Kidney epithelial cell (primary cell): ENCODE data around the gene PNMA8C. TPM values are rescaled to one million over a fixed set of nuclear protein-coding genes. Genes with fewer than 3 reads are reported as not detected.

ENCODE experiments used
- DNase-seq: peaks from one replicate; pipeline ENCODE4 v3.0.0-alpha.2; 2010; ENCODE audit warnings: low read depth
- H3K27me3 ChIP-seq: 2 replicates; pipeline ENCODE4 v1.6.0; 2011; ENCODE audit warnings: low read length; ENCODE audit not compliant: control insufficient read depth, insufficient read depth
- H3K36me3 ChIP-seq: 2 replicates; pipeline ENCODE4 v1.5.1; 2011; ENCODE audit warnings: low read length; ENCODE audit not compliant: control insufficient read depth, insufficient read depth
- H3K4me3 ChIP-seq: 2 replicates; pipeline ENCODE4 v1.5.1; 2011; ENCODE audit warnings: low read depth, mild to moderate bottlenecking, control low read depth, low read length
- CTCF ChIP-seq: IDR thresholded peaks from 2 replicates; pipeline ENCODE4 v1.5.1; 2011; ENCODE audit warnings: mild to moderate bottlenecking, moderate library complexity, low read length, control low read depth, inconsistent platforms; ENCODE audit not compliant: insufficient read depth, poor library complexity, severe bottlenecking
- total RNA-seq: library from RNA; depleted of rRNA; stranded (reverse); fragments of >200 nt; gene quantifications from 2 replicates; pipeline ENCODE4 v1.2.3, GENCODE V29; 2015

The PNMA8C gene
- total RNA-seq, 1 donor from 2014 or later: 0.25 TPM

GRCh38 chr19:46471116-46471733, 42.5 kb upstream of the PNMA8C start, which contains the start of gene PNMA8A:
Gene PNMA8A (minus strand): TSS chr19:46471563. CDS start chr19:46471035, 528 bp downstream.
- no peak for TF ChIP-seq CTCF
- H3K4me3 ChIP-seq: peak within 1 kb of the TSS; percentile 42
- no peak for DNase-seq
- H3K36me3 ChIP-seq: no peaks in the 10 kb centered on the region
- H3K27me3 ChIP-seq: no peaks in the 10 kb centered on the region

GRCh38 chr19:46470376-46470775, 41.6 kb upstream of the PNMA8C start:
- TF ChIP-seq CTCF: no peak
- Histone ChIP-seq H3K27me3 (no peaks in the 10 kb centered on the region), H3K36me3 (no peaks in the 10 kb centered on the region), H3K4me3 (no peak overlapping the region)
- DNase-seq: no peak

GRCh38 chr19:46469541-46470185, 40.9 kb upstream of the PNMA8C start:
- Histone ChIP-seq H3K36me3 (no peaks in the 10 kb centered on the region), H3K27me3 (no peaks in the 10 kb centered on the region), H3K4me3 (no peak overlapping the region)
- DNase-seq: no peak
- no peak for TF ChIP-seq CTCF

- no peaks in the 10 kb centered on the region for H3K36me3 ChIP-seq
- DNase-seq: no peak
- no peak overlapping the region for H3K4me3 ChIP-seq
- H3K27me3 ChIP-seq: no peaks in the 10 kb centered on the region
- no peak for TF ChIP-seq CTCF
Observed at GRCh38 chr19:46466536-46467196, 37.9 kb upstream of the PNMA8C start.

GRCh38 chr19:46463516-46463915, 34.8 kb upstream of the PNMA8C start:
- TF ChIP-seq CTCF: no peak
- DNase-seq: no peak
- no peak overlapping the region for H3K4me3 ChIP-seq
- no peaks in the 10 kb centered on the region for H3K27me3 ChIP-seq
- H3K36me3 ChIP-seq: no peaks in the 10 kb centered on the region
